ENCODE data around the gene MARS1.

The MARS1 gene

DNA sequence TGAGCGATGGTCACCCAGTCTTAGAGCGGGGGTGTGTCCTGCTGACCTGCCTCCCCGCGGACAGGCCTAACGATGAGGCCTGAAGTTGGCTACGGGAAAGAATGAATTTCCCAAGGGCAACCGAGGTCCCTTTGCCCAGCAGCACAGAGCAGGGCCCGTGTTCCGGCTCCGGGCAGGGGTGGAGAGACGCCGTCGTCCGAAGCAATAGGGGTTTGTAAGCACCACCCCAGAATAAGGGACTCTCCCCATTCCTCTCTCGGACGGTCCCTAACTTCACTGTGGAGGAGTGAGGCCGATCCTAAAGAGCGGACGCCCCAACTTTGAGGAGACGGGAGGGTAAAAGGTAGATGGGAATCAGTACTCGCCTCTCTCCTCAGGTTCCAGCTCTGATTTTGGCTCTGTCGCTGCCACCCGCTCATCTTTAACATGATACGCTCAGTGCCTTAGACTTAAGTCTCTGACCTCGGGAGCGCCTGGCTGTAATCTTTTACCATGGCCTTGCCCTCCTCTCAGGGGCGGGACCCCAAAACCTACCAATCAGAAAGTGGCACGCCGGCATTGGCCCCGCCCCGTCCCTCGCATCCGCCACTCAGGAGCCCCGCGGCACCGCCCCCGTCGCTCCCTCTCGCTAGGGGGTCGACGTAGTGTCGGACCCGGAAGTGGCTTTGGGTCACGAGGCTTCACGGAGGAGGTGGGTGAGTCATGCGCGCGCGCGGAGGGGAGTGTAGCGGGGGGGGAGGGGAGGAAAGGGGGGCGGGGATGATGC lies 32.4 kb downstream of the MARS1 start, which contains the start of gene DDIT3 (continued):
- TF ChIP-seq, protein P1, sequence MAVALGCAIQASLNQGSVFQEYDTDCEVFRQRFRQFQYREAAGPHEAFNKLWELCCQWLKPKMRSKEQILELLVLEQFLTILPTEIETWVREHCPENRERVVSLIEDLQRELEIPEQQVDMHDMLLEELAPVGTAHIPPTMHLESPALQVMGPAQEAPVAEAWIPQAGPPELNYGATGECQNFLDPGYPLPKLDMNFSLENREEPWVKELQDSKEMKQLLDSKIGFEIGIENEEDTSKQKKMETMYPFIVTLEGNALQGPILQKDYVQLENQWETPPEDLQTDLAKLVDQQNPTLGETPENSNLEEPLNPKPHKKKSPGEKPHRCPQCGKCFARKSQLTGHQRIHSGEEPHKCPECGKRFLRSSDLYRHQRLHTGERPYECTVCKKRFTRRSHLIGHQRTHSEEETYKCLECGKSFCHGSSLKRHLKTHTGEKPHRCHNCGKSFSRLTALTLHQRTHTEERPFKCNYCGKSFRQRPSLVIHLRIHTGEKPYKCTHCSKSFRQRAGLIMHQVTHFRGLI (tag by site-specific recombination; IDR thresholded peaks at IDR 0.05): no peak
- TF ChIP-seq ZNF394 (tag by site-specific recombination; IDR thresholded peaks at IDR 0.05; ENCODE audit: borderline replicate concordance) (no peak; the same call in 1 of the 2 replicates), ZNF785 (tag by site-specific recombination; IDR thresholded peaks at IDR 0.05) (no peak), ZNF324 (tag by site-specific recombination; IDR thresholded peaks at IDR 0.05) (peak; percentile 76), RBAK (tag by site-specific recombination; IDR thresholded peaks at IDR 0.05) (no peak), ZNF510 (tag by site-specific recombination; IDR thresholded peaks at IDR 0.05; ENCODE audit: insufficient replicate concordance) (no peak), ZNF16 (tag by site-specific recombination; IDR thresholded peaks at IDR 0.05; ENCODE audit: low read depth) (no peak), ZFP41 (tag by site-specific recombination; IDR thresholded peaks at IDR 0.05; ENCODE audit: borderline replicate concordance) (peak; percentile 82; the same call in 1 of the 2 replicates), ZNF24 (tag by site-specific recombination; IDR thresholded peaks at IDR 0.05) (peak; percentile 75; the same call in 1 of the 2 replicates), SP7 (tag by site-specific recombination; IDR thresholded peaks at IDR 0.05) (peak; percentile 39; the same call in 1 of the 2 replicates), ZNF610 (tag by site-specific recombination; IDR thresholded peaks at IDR 0.05; ENCODE audit: borderline replicate concordance) (no peak), ZNF354C (tag by site-specific recombination; IDR thresholded peaks at IDR 0.05; ENCODE audit: borderline replicate concordance, low read depth) (no peak), ZNF76 (tag by site-specific recombination; IDR thresholded peaks at IDR 0.05; ENCODE audit: borderline replicate concordance, low read depth) (no peak; the same call in 1 of the 2 replicates), ZNF707 (tag by site-specific recombination; IDR thresholded peaks at IDR 0.05) (no peak), ZSCAN23 (tag by site-specific recombination; IDR thresholded peaks at IDR 0.05) (peak; percentile 61; the same call in 1 of the 2 replicates), ZNF140 (tag by site-specific recombination; IDR thresholded peaks at IDR 0.05) (no peak), ZNF274 (IDR thresholded peaks at IDR 0.05; ENCODE audit: low read length) (no peak), ZNF274 (tag by site-specific recombination; IDR thresholded peaks at IDR 0.05; ENCODE audit: borderline replicate concordance) (no peak), ZNF561 (tag by site-specific recombination; IDR thresholded peaks at IDR 0.05; ENCODE audit: borderline replicate concordance) (peak; percentile 71; the same call in 1 of the 2 replicates), ZNF621 (tag by site-specific recombination; IDR thresholded peaks at IDR 0.05) (no peak), ZNF133 (tag by site-specific recombination; IDR thresholded peaks at IDR 0.05) (no peak), FEZF1 (tag by site-specific recombination; IDR thresholded peaks at IDR 0.05) (no peak), ZNF2 (tag by site-specific recombination; IDR thresholded peaks at IDR 0.05) (peak; percentile 88), ZNF426 (tag by site-specific recombination; IDR thresholded peaks at IDR 0.05) (no peak), TRIM28 (IDR thresholded peaks at IDR 0.05; ENCODE audit: borderline replicate concordance, low read length) (no peak), ZNF221 (tag by site-specific recombination; IDR thresholded peaks at IDR 0.05; ENCODE audit: borderline replicate concordance) (no peak)
- TF ChIP-seq, protein P2, sequence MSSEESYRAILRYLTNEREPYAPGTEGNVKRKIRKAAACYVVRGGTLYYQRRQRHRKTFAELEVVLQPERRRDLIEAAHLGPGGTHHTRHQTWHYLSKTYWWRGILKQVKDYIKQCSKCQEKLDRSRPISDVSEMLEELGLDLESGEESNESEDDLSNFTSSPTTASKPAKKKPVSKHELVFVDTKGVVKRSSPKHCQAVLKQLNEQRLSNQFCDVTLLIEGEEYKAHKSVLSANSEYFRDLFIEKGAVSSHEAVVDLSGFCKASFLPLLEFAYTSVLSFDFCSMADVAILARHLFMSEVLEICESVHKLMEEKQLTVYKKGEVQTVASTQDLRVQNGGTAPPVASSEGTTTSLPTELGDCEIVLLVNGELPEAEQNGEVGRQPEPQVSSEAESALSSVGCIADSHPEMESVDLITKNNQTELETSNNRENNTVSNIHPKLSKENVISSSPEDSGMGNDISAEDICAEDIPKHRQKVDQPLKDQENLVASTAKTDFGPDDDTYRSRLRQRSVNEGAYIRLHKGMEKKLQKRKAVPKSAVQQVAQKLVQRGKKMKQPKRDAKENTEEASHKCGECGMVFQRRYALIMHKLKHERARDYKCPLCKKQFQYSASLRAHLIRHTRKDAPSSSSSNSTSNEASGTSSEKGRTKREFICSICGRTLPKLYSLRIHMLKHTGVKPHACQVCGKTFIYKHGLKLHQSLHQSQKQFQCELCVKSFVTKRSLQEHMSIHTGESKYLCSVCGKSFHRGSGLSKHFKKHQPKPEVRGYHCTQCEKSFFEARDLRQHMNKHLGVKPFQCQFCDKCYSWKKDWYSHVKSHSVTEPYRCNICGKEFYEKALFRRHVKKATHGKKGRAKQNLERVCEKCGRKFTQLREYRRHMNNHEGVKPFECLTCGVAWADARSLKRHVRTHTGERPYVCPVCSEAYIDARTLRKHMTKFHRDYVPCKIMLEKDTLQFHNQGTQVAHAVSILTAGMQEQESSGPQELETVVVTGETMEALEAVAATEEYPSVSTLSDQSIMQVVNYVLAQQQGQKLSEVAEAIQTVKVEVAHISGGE (tag by site-specific recombination; conservative IDR thresholded peaks at IDR 0.05; ENCODE audit: low read depth): 0 out of 2 replicates have a peak, but pooled peaks have one; percentile 11
- TF ChIP-seq, protein P3, sequence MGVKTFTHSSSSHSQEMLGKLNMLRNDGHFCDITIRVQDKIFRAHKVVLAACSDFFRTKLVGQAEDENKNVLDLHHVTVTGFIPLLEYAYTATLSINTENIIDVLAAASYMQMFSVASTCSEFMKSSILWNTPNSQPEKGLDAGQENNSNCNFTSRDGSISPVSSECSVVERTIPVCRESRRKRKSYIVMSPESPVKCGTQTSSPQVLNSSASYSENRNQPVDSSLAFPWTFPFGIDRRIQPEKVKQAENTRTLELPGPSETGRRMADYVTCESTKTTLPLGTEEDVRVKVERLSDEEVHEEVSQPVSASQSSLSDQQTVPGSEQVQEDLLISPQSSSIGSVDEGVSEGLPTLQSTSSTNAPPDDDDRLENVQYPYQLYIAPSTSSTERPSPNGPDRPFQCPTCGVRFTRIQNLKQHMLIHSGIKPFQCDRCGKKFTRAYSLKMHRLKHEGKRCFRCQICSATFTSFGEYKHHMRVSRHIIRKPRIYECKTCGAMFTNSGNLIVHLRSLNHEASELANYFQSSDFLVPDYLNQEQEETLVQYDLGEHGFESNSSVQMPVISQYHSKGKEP (tag by site-specific recombination; IDR thresholded peaks at IDR 0.05): no peak
- TF ChIP-seq, protein P4, sequence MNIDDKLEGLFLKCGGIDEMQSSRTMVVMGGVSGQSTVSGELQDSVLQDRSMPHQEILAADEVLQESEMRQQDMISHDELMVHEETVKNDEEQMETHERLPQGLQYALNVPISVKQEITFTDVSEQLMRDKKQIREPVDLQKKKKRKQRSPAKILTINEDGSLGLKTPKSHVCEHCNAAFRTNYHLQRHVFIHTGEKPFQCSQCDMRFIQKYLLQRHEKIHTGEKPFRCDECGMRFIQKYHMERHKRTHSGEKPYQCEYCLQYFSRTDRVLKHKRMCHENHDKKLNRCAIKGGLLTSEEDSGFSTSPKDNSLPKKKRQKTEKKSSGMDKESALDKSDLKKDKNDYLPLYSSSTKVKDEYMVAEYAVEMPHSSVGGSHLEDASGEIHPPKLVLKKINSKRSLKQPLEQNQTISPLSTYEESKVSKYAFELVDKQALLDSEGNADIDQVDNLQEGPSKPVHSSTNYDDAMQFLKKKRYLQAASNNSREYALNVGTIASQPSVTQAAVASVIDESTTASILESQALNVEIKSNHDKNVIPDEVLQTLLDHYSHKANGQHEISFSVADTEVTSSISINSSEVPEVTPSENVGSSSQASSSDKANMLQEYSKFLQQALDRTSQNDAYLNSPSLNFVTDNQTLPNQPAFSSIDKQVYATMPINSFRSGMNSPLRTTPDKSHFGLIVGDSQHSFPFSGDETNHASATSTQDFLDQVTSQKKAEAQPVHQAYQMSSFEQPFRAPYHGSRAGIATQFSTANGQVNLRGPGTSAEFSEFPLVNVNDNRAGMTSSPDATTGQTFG (tag by site-specific recombination; IDR thresholded peaks at IDR 0.05; ENCODE audit: borderline replicate concordance): no peak
